Measurements from ENCODE around the gene PPP1R12B.
"Not testable (repeated sequence)": the region's sequence is repeated elsewhere in the genome, so short reads cannot be mapped to it uniquely, and the experiment has no call there.

Gene PPP1R12B

DNA sequence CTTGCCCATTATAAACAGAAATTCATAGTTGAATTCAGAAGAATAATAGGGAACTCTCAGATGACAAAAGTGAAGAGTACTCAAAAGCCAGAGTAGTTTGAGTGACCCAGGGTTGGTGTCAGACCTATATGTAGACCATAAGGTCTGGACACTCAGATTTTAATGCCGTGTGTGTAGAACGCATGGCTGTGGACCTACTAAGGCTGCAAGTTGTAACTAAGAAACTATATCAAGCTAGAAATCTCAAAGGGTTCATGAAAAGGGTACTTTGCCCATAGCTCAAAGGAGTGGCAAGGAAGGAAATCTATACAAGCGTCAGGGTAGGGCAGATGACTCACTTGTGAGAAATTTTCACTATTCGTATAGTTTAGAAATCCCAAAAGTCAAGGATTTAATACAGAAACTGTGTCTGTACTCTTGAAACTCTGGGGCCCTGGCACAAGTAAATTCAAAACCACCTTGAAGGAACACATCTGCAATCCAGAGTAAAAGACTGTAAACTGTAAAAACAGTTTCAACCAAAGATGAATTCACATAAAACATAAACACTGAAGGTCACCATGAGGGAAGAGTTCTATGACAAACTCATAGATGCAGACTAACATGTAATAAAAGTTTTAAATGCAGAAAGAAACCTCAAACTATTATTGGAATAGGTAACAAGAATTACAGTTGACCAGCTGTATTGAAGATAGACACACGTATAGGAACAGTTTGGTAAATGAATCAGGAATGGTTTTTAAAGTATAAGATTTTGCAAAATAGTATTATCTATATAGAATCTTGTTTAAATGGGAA is 108.1 kb downstream of the PPP1R12B start:
- DNase-seq, result not testable (repeated sequence)

DNA sequence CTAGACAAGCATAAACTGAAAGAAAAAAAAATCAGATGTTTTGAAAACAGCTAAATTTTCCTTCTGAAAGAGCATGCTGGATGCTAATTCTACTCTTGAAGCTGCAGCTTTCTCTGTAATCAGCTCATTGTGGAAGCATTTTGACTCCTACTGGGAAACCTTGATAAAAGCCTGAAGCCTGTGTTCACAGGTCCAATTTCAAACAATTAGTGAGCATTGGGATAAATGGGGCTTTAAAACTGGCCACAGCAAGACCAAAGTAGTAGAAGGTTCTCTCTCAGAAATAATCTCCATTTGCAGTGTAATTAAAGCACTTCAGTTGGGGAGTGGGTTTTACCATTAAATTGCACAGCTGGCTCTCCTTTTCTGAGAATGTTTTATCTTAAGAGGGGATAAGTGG is 110.2 kb downstream of the PPP1R12B start:
- not testable (repeated sequence) for DNase-seq

DNA sequence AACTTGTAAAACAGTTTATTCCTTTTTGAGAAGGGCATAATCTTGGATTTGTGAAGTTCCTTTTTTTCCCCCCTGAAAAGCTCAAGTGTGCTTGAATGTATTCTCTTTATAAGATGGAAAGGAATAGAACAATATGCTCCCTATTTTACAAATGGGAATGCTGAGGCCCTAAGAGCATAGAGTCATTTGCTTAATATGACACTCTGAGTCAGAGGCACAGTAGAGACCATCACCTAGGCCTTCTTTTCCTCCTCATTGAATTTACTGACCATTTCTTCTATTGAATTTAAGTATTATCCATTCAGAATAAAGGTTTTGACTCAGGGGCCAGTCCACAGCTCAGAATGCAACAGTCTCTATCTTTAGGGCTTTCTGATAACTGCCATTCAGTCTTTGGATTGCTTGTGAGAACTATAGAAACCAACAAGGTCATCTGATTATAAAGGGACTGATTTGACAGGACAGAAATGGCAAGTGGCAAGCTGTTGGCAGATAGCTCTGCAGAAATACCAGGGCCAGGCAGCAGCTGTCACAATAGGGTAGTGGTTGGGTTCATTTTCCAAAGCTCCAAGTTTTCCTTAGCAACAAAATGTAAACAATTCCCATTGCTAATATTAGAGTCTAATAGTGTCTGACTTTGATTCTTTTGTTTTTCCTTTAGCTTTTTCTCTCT is 111.1 kb downstream of the PPP1R12B start:
- DNase-seq, result not testable (repeated sequence)

DNA sequence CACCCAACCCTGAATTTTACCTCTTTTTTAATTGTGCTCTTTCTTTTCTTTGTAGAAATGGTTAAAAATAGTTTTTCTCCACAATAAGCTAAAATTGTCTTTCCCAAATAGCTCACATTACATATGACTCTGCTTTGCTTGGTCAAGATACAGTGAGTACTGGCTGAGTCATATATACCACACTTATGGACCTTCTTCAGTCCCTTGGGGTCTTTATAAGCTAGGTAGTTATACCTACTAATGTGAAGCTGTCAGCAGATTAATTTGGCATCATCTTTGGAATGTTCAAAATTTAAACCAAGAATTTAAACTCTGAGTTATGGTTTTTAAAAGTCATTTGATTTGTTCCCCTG is 111.6 kb downstream of the PPP1R12B start:
- DNase-seq, result not testable (repeated sequence)

DNA sequence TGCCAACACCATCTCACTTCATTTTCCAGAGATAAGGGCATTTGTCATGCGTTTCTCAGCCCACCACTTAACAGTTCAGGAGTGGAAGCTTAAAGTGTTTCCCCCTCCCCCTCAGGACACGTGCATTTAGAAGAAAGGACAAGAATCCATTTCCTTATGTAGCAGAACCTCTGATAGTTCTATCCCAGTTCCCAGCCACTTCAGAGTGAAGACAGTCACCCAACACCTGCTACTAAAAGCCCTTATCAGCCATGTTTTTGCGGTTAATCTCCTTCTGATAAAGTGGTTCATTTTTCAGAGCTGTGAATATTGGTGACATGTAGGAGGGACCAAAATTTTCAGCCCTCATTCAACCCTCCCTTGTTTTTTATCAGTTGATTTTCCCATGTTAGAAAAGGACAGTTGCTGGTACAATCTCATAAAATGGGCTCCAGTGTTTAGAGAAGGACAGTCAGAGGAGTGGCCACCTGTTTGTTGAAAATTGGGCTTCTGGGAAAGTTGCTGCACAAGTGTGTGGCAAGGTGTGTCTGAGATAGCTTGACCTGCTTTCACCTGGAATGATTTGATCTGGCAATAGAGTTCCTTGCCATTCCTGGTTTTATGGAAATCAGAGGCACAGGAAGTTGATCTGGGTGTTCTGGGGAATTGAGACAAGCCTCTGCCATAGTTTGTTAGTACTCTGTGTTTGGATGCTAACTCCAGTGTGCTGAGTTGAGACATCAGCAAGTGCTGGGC is 114.0 kb downstream of the PPP1R12B start:
- DNase-seq, result no peak

DNA sequence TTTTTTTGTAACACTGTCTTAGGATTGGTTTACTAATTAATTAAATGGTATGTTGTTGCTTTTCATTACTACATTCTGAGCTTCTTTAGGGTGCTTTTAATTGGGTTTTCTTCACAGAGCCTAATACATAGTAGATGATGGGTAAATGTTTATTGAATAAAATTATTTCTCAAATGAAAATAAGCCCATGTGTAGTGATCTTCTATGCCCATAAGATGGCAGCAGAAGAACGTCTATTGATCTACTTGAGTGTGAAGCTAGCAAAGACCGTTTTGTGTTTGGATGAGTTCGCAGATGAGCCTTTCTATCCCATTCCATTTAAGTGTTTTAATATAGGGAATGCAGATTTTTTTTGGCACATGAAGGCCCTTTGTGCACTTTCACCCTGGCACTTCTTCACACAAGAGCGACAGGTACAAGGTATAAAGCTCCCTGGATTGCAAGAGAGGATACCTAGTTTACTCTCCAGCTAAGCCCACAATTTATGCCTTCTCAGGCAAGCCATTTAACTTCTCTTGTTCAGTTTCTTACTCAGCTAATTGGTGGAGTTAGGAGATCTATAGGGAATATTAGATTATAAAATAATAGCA is 115.7 kb downstream of the PPP1R12B start:
- peak in 1 of 2 donors; percentile 7 for DNase-seq

DNA sequence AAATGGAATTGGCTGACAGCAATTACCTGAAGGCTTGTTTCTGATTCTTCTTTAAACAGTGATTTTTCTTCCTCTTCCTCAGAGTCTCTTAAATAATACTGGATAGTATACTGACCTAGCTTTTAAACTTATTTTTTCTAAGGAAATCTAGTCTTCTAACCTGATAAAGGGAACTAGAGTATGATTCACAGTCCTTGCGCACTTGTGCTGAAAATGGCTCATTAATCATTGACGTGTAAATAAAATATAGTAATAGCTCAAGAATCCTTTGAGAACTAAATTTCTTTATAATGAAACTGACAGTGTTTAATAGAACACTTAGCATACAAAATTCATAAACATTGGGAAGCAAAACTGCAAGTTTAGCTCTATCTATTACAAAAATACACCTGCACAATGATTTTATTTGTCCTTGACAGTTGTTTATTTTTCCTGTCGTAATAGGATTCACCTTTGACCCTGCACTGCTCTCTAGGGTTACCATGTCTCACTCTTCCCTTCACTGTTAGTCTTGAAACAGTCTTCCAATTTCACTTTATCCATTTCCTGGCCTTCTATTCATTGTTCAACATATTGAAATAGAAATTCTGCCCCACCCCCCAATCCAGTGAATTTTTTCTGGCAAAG is 117.3 kb downstream of the PPP1R12B start:
- not testable (repeated sequence) for DNase-seq

DNA sequence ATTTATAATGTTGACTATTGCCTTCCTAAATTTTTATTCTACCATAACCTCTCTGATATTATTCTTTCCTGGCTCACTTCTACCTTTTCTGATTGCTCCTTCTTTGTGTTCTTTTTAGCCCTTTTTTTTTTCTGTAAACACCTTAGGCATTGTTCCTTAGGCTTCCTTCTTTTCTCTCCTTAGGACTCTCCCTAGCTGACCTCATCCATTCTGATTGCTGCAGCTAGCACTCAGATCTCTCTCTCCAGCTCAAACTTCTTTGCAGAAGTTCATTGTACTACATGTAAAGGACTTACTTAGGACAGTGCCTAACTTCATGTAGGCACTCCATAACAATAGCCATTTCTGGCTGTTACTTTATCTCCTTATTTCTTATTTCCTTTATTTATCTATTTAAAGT is 117.8 kb downstream of the PPP1R12B start:
- DNase-seq, result not testable (repeated sequence)

DNA sequence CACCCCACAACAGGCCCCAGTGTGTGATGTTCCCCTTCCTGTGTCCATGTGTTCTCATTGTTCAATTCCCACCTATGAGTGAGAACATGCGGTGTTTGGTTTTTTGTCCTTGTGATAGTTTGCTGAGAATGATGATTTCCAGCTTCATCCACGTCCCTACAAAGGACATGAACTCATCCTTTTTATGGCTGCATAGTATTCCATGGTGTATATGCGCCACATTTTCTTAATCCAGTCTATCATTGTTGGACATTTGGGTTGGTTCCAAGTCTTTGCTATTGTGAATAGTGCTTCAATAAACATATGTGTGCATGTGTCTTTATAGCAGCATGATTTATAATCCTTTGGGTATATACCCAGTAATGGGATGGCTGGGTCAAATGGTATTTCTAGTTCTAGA is 118.9 kb downstream of the PPP1R12B start:
- not testable (repeated sequence) for DNase-seq

DNA sequence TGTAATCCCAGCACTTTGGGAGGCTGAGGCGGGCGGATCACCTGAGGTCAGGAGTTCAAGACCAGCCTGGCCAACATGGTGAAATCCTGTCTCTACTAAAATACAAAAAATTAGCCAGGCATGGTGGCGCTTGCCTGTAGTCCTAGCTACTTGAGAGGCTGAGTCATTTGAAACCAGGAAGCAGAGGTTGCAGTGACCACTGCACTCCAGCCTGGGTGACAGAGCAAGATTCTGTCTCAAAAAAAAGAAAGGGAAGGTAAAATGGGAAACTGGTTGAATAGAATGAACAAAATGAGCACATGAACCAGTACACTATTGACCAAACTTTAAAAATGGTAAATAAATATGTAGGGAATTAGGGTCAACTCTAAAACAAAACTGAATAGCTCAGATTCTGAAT is 120.2 kb downstream of the PPP1R12B start:
- not testable (repeated sequence) for DNase-seq

DNA sequence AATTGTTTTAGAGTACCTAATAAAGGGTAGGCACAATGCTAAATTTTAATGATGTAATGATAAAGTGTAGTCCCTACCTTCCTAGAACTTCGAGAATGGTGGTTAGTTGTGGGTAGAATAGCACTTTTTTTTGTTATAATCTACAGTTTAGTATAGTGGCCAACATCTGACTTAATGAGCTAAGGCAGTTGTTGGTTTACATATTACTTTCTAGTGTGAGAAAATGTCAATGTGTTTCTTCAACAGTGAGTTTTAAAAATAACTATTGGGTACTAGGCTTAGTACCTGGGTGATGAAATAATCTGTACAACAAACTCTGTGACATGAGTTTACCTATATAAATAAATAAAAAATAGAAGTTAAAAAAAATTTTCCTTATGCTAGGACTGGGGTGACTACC is 120.6 kb downstream of the PPP1R12B start:
- not testable (repeated sequence) for DNase-seq

DNA sequence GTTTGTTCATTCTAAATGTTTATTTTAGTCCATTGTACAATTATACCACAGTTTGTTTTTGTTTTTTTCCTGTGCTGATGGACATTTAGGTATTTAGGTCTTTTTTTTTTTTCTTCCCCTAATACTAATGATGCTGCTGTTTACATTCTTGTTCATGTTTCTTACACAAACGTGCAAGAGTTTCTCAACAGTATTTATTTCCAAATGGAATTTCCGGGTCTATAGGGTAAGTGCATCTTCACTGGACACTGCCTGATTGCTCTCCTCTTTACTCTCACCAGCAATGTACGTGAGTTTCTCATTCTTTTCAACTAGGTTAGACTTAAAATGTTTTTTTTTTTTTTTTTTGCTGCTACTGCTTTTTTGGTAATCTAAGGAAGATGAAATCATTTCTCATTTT is 122.7 kb downstream of the PPP1R12B start:
- DNase-seq, result no peak

DNA sequence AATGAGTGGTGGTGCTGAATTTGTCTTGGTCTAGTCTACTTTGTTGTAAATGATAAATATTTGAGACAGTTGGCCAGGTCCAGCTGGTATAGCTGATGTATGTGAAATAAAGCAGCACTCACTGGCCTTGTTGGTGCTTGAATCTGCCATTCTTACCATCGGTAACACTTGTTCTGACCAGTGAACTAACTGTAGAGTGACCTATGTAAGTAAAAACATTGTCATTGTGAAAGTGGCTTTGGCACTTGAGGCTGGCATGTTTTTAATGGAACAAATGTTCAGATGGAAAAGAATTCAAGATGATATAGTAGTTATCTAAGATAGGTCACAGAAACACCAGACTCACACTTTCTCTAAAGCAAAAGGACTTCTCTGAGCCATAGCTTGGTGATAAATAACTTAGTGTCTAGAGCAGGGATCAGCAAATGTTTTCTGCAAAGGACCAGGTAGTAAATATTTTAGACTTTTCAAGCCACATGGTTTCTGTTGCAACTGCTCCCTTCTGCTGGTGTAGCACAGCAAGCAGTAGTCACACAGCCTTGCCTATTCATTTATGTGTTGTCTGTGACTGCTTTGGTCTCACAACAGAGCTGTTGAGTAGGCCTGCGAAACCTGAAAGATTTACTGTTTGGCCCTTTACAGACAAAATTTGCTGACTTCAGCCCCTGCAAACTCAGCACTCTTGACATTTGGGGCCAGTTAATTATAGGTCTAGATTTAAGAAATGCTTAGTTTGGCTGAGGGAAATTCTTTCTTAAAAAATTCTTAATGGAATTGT is 124.0 kb downstream of the PPP1R12B start:
- not testable (repeated sequence) for DNase-seq

DNA sequence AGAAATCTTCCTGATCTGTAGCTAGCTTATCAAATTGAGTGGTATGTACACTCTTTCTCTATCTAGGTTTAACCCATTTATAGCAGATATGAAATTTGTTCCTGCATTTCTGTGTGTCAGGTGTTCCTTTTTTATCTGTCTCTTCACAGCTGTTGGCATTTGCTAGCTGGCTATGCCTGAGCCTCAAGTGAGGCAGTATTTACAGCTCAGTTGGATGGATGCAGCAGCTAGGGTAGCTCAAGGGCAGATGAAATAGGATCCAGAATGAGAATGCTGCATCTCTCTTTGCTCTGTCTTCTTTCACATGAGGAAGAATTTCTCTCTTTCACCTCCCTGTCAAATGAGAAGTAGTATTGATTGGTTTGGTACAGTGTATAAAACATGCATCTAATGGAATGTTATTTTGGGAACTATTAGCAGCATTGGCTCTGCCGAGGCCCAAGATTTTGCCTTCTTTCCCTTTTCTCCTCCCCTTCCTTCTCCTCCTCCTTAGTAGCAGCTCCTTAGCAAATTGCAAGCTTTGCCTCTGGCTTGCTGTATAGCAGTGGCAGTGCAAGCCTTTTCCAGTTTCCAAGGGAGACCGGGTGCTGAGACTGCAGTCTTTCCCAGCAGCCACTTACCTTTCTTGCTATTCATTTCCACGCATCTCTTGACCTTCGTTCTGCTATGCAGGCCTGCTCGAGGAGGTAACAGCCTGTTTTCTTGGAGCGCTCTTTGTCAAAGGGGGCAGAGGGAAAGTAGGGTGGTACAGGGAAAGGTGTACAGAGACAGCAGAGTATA is 125.0 kb downstream of the PPP1R12B start:
- not testable (repeated sequence) for DNase-seq

DNA sequence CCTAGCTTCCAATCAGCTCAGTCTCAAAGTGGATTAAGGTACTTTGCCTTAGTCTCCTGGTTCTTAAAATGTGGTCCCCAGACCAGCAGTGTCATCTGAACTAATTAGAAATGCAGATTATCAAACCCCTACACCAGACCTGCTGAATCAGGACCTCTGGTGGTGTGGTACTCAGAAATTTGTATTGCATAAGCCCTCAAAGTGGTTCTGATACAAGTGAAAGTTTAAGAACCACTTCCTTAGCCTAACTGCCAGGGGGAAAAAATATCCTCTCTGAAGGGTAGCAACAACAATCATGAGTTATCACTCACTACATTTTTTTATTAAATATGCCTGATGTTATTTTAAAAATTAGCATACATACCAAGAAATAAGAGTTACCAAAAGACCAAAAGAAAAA is 131.2 kb downstream of the PPP1R12B start:
- not testable (repeated sequence) for DNase-seq

DNA sequence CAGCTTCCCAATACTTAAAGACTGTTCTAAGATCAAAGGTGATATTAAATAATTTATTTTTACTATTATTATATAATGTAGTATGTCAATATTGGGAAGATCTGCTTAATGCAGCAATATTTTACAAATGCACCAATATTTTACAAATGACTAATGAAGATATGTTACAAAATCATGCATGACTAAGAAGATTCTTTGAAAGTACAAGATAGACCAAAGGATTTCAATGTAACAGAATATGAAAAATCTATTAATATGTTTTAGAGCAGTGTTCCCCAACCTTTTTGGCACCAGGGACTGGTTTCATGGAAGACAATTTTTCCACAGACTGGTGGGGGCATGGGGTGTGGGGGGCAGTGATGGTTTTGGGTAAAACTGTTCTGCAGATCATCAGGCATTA is 132.1 kb downstream of the PPP1R12B start:
- not testable (repeated sequence) for DNase-seq

DNA sequence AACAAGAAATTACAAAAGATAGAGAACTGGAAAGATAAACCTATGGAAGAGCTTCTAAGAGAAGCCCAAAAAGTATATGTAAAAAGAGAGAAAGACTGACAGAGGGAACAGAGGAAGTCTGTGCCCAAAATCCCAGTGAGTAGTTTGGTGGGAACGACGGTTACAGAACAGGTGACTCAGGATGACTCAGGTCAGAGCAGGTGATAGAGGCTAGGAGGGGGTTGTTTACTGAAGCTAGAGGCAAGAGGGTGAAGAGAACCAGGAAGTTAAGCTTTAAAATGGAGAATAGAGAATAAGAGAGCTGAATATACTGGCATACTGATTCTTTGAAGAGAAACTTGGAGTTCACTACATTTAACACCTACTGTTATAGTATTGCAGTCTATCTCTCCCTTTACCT is 134.9 kb downstream of the PPP1R12B start:
- DNase-seq, result not testable (repeated sequence)

DNA sequence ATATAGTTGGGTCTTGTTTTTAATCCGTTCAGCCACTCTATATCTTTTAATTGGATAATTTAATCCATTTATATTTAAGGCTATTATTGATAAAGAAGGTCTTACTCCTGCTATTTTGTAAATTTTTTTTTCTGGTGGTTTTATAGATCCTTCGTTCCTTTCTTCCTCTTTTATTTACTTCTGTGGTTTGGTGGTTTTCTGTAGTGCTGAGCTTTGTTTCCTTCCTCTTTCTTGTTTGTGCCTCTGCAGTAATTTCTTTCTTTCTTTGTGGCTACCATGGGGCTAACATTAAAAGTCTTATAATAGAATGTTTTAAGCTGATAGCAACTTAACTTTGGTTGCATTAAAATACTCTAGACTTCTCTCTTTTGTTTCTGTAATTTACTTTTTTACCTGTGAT is 135.5 kb downstream of the PPP1R12B start:
- peak in 1 of 2 donors; percentile 82 for DNase-seq

DNA sequence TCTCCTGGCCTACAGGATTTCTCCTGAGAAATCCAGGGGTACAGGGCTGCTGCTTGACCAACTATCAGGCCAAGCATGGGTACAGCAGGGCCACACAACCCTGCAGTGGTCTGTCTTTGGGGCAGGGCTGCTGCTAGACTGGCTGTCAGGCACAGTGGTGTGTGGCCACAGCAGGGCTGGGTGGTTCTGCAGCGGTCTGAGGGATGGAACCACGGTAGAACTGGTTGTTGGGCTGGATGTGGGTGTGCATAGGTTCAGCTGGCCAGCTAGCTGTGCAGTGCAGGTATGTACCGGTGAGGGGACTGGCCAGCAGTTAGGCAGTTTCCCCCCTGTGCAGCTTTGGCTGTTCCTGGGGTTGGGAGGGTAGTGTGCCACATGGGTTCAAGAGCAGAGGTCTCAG is 136.3 kb downstream of the PPP1R12B start:
- not testable (repeated sequence) for DNase-seq

DNA sequence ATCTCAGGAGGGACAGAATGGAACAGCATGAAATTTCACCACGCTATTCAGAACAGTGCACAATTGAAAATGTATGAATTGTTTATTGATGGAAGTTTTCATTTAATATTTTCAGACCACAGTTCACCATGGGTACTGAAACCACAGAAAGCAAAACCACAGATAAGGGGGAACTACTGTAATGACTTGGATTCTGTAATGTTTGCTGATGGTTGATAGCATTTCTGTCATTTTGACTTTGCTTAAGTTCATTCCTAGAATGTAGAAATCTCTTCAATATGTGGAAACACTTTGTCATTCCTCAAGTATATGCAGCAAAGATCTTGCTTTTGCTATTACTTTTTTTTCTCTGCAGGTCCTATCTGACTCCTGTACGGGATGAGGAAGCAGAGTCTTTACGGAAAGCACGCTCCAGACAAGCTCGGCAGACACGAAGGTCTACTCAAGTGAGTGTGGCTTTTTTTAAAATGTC is 139.7 kb downstream of the PPP1R12B start:
- not testable (repeated sequence) for DNase-seq

DNA sequence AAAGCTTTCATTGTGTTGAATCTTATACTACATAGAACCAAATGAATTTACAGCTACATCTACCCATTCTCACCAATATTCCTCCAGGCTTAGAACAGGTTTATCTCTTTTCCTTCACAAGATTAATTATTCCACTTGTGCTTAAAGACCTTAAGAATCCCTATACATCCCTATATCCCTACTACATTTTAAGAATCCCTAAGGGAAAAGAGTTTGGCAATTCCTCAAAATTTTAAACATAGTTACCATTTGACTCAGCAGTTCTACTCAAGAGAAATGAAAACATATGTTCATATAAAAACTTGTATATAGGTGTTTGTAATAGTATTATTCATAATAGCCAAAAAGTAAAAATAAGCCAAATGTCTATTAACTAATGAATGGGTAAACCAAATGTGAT is 140.6 kb downstream of the PPP1R12B start:
- not testable (repeated sequence) for DNase-seq

Measured in bone marrow (tissue), 2 donors.